HT1080 (cell line): ENCODE results near the gene EFHC1. TPM values are rescaled to one million over a fixed set of nuclear protein-coding genes. Genes with fewer than 3 reads are reported as not detected.
"Not testable (repeated sequence)": the region's sequence is repeated elsewhere in the genome, so short reads cannot be mapped to it uniquely, and the experiment has no call there.

Source experiments
- DNase-seq: peaks from one replicate; pipeline ENCODE4 v3.0.0-alpha.2; 2015; ENCODE audit warnings: low read depth
- polyA plus RNA-seq, 2 experiments: library from polyadenylated mRNA; depleted of rRNA; stranded (reverse); fragments of >200 nt; gene quantifications; 2 replicates each; pipeline ENCODE4 v1.2.3, GENCODE V29; 2015
- total RNA-seq: library from RNA; depleted of rRNA; stranded (reverse); fragments of >200 nt; shearing (Covaris generic); gene quantifications from 2 replicates; pipeline ENCODE4 v1.2.3, GENCODE V29; 2014; rRNA removed

EFHC1 gene
- total RNA-seq: 10.2 and 13.6 TPM in 2 replicates
- 16.7 and 21.1 TPM in 2 replicates for polyA plus RNA-seq (2015; cell fraction: cytosol; rRNA removed)
- polyA plus RNA-seq (2015; cell fraction: nucleus; rRNA removed): 117 and 138 TPM in 2 replicates

GRCh38 chr6:52419809-52420667 is at the start of gene EFHC1:
Gene EFHC1 (plus strand): TSS chr6:52420342. CDS start chr6:52420411, 69 bp downstream.
- DNase-seq: peak; percentile 98

GRCh38 chr6:52371656-52372191 is 48.4 kb upstream of the EFHC1 start:
- peak; percentile 1 for DNase-seq

GRCh38 chr6:52373151-52373690 is 46.9 kb upstream of the EFHC1 start:
- DNase-seq: no peak

- DNase-seq: no peak
Measured at GRCh38 chr6:52374247-52374646, 45.9 kb upstream of the EFHC1 start.

GRCh38 chr6:52375780-52376556 is 44.2 kb upstream of the EFHC1 start:
- no peak for DNase-seq

GRCh38 chr6:52376763-52377162 is 43.4 kb upstream of the EFHC1 start:
- DNase-seq: no peak

GRCh38 chr6:52377538-52378221 is 42.5 kb upstream of the EFHC1 start:
- no peak for DNase-seq

GRCh38 chr6:52381249-52381648 is 38.9 kb upstream of the EFHC1 start:
- DNase-seq: no peak

GRCh38 chr6:52384145-52384766 is 35.9 kb upstream of the EFHC1 start:
- no peak for DNase-seq

- no peak for DNase-seq
Measured at GRCh38 chr6:52385074-52385473, 35.1 kb upstream of the EFHC1 start.

- DNase-seq: not testable (repeated sequence)
Measured at GRCh38 chr6:52388119-52388518, 32.0 kb upstream of the EFHC1 start.

- DNase-seq: no peak
Measured at GRCh38 chr6:52388790-52389189, 31.4 kb upstream of the EFHC1 start.

- DNase-seq: no peak
Measured at GRCh38 chr6:52389264-52389625, 30.9 kb upstream of the EFHC1 start.

GRCh38 chr6:52389626-52390360 is 30.3 kb upstream of the EFHC1 start:
- peak; percentile 83 for DNase-seq

GRCh38 chr6:52390361-52390727 is 29.8 kb upstream of the EFHC1 start:
- peak; percentile 93 for DNase-seq

- no peak for DNase-seq
Measured at GRCh38 chr6:52391599-52391998, 28.5 kb upstream of the EFHC1 start.

- peak; percentile 59 for DNase-seq
Measured at GRCh38 chr6:52392944-52393343, 27.2 kb upstream of the EFHC1 start.

- no peak for DNase-seq
Measured at GRCh38 chr6:52393780-52394179, 26.4 kb upstream of the EFHC1 start.

GRCh38 chr6:52394251-52394666 is 25.9 kb upstream of the EFHC1 start:
- DNase-seq: no peak

- no peak for DNase-seq
Measured at GRCh38 chr6:52395969-52396368, 24.2 kb upstream of the EFHC1 start.
